Gastrocnemius medialis (tissue), 4 donors: ENCODE results near the gene SLC7A11. TPM values are rescaled to one million over a fixed set of nuclear protein-coding genes. Genes with fewer than 3 reads are reported as not detected.

Source experiments
- ATAC-seq, 2 donors: fragments of 150-250 bp; one replicate each; pipeline ENCODE4 v1.9.1; 2016
- DNase-seq, 2 donors: peaks; one replicate each; pipeline ENCODE4 v3.0.0-alpha.2; 2019
- H3K27ac ChIP-seq, 4 donors: fragments of 200-600 bp; sonication (generic); 1 replicate in 1 of 4; 2 replicates in 3 of 4; pipeline ENCODE4 v1.5.1; 2016 to 2018; ENCODE audit warnings: mild to moderate bottlenecking in 2 of 4, moderate library complexity in 1 of 4
- H3K27me3 ChIP-seq, 3 donors: fragments of 200-600 bp; sonication (generic) in 2 of 3; 1 replicate in 1 of 3; 2 replicates in 2 of 3; pipeline versions ENCODE4 v1.5.1 to v1.6.0; 2016 to 2019; ENCODE audit warnings: mild to moderate bottlenecking in 1 of 3, moderate library complexity in 1 of 3
- H3K36me3 ChIP-seq, 2 donors: fragments of 200-600 bp; sonication (generic) in 1 of 2; one replicate each; pipeline ENCODE4 v1.5.1; 2017 to 2018
- H3K4me1 ChIP-seq, 2 donors: fragments of 200-600 bp; sonication (generic) in 1 of 2; one replicate each; pipeline ENCODE4 v1.5.1; 2016 to 2017; ENCODE audit warnings: mild to moderate bottlenecking in 2 of 2
- H3K4me3 ChIP-seq, 4 donors: fragments of 200-600 bp; sonication (generic) in 3 of 4; 1 replicate in 1 of 4; 2 replicates in 3 of 4; pipeline ENCODE4 v1.5.1; 2016 to 2019; ENCODE audit warnings: mild to moderate bottlenecking in 2 of 4
- H3K9me3 ChIP-seq, 3 donors: fragments of 200-600 bp; sonication (generic) in 2 of 3; 1 replicate in 1 of 3; 2 replicates in 2 of 3; pipeline ENCODE4 v1.5.1; 2016 to 2019
- POLR2A ChIP-seq, 2 donors: fragments of 450-650 bp; IDR thresholded peaks; one replicate each; pipeline ENCODE4 v1.6.1; 2017; ENCODE audit warnings: antibody characterized with exemption in 2 of 2, mild to moderate bottlenecking in 2 of 2, moderate library complexity in 2 of 2
- in situ Hi-C, 4 donors: fragments of 200-750 bp; cut with MboI; loops; one replicate each; pipeline versions ENCODE4 v1.15.0 to v1.8.0; 2017; ENCODE audit warnings: low sequenced_read_pairs in 4 of 4
- intact Hi-C: fragments of 100-400 bp; cut with DNase I; formaldehyde crosslinking; loops from one replicate; pipeline ENCODE4 v1.15.1; 2023; ENCODE audit warnings: low total_unique reads
- total RNA-seq, 4 donors: library from RNA; depleted of rRNA; stranded (reverse); fragments of >200 nt; gene quantifications; one replicate each; pipeline versions ENCODE4 v1.1.0 to v1.2.3, GENCODE V29; 2016
- TF ChIP-seq, protein P1 (sequence below), 5 experiments: fragments of 450-650 bp in 3 of 5; fragments of 200-600 bp in 2 of 5; sonication (generic) in 2 of 5; IDR thresholded peaks in 4 of 5; conservative IDR thresholded peaks in 1 of 5; 1 replicate in 4 of 5; 2 replicates in 1 of 5; pipeline ENCODE4 v1.5.1; 2016 to 2019; ENCODE audit warnings: antibody characterized with exemption in 5 of 5, mild to moderate bottlenecking in 3 of 5, moderate library complexity in 3 of 5

The SLC7A11 gene
- total RNA-seq, 4 donors from 2014 or later = 0.10 to 0.11 TPM; not detected in 2

DNA sequence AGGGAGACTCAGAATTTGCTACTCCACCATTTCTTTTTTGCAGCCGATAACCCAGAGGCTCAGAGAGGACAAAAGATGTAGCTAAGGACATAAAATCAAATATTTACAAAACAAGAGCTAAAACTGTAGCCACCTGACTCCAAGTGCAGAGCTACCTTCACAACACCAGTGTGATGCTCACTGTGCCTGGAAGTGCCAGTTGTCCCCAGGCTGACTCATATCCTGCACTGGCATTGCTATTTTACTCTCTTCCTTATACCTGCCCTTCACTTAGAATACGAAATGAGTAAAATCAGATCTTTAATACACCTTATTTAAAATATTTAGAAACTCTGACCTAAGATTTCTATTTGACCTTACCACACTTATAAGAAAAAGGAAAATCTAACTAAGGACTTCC lies 39.5 kb downstream of the SLC7A11 start:
- DNase-seq (no peak), ATAC-seq (no peak)
- Histone ChIP-seq H3K9me3 (no peaks in the 10 kb centered on the region), H3K27ac (no peak overlapping the region), H3K4me3 (no peak overlapping the region), H3K36me3 (no peaks in the 10 kb centered on the region), H3K27me3 (no peaks in the 10 kb centered on the region), H3K4me1 (peaks cover 3 to 6% of the 10 kb centered on the region in 2 donors)
- in situ Hi-C loops (no loop called here), intact Hi-C loops (no loop called here)
- TF ChIP-seq, protein P1, sequence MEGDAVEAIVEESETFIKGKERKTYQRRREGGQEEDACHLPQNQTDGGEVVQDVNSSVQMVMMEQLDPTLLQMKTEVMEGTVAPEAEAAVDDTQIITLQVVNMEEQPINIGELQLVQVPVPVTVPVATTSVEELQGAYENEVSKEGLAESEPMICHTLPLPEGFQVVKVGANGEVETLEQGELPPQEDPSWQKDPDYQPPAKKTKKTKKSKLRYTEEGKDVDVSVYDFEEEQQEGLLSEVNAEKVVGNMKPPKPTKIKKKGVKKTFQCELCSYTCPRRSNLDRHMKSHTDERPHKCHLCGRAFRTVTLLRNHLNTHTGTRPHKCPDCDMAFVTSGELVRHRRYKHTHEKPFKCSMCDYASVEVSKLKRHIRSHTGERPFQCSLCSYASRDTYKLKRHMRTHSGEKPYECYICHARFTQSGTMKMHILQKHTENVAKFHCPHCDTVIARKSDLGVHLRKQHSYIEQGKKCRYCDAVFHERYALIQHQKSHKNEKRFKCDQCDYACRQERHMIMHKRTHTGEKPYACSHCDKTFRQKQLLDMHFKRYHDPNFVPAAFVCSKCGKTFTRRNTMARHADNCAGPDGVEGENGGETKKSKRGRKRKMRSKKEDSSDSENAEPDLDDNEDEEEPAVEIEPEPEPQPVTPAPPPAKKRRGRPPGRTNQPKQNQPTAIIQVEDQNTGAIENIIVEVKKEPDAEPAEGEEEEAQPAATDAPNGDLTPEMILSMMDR (IDR thresholded peaks at IDR 0.05 in 4 of 5, conservative IDR thresholded peaks at IDR 0.05 in 1 of 5) = no peak
- TF ChIP-seq POLR2A (IDR thresholded peaks at IDR 0.05) = no peak

DNA sequence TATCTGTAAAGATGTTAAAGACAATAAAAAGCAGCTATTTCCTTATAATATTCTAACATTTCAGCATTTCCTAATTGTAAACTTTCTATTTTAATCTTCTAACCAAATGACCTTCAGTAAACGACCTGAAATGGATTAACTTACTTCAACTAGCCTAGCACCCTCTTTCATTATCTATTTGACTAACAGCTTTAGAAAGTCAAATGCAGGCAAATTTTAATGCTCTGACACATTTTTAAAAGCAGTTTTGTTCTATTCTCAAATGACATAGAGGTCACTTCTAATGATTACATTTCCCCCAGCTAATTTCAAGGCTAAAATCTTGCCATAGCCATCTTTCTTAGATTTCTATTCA lies 41.9 kb downstream of the SLC7A11 start:
- no peaks in the 10 kb centered on the region for H3K27me3 ChIP-seq
- no peaks in the 10 kb centered on the region for H3K36me3 ChIP-seq
- intact Hi-C loops (no loop called here), in situ Hi-C loops (no loop called here)
- H3K4me3 ChIP-seq = no peak overlapping the region
- no peak for ATAC-seq
- no peak overlapping the region for H3K27ac ChIP-seq
- TF ChIP-seq POLR2A (IDR thresholded peaks at IDR 0.05) = no peak
- TF ChIP-seq, protein P1 (IDR thresholded peaks at IDR 0.05 in 4 of 5, conservative IDR thresholded peaks at IDR 0.05 in 1 of 5) = no peak
- H3K9me3 ChIP-seq = no peaks in the 10 kb centered on the region
- DNase-seq = no peak
- H3K4me1 ChIP-seq = peaks cover 3 to 6% of the 10 kb centered on the region in 2 donors

DNA sequence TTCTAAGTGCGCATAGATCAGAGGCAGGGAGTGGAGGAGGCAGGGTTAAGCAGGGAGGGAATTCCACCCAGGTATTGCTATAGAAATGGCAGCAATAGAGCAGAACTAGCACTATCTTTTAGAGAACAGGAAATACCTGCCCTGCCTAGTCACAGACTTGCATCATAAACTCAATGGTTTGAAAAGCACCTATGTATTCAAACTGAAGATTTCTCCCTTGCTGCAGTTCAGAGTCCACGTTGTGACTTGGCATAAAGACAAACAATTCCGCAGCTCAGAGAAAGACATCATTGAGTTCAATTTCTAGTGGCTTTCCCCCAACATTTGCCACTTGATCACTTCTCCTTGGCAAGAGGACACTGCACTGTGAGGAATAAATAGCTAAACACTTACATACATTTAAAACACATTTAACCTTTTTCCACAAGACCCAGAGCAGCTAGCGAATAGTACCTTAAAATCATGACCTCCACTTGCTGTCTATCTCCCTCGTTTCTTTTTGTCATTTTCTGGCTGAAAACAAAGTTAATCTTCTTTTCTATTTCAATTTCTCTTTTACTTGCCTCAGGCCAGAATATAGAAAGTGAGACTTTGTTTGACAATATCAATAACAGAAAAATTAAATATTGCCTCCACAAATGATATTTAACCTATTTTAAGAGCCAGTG lies 42.4 kb downstream of the SLC7A11 start:
- DNase-seq (no peak), ATAC-seq (no peak)
- TF ChIP-seq, protein P1 (IDR thresholded peaks at IDR 0.05 in 4 of 5, conservative IDR thresholded peaks at IDR 0.05 in 1 of 5) = no peak
- peaks cover 3 to 6% of the 10 kb centered on the region in 2 donors for H3K4me1 ChIP-seq
- H3K27me3 ChIP-seq = no peaks in the 10 kb centered on the region
- H3K4me3 ChIP-seq = no peak overlapping the region
- no peaks in the 10 kb centered on the region for H3K9me3 ChIP-seq
- intact Hi-C loops (no loop called here), in situ Hi-C loops (loop anchor here in 2 of 4 donors (25.0 kb wide), 3 partner anchors 162 to 488 kb away; no protein-coding TSS in a partner anchor)
- no peaks in the 10 kb centered on the region for H3K36me3 ChIP-seq
- H3K27ac ChIP-seq = no peak overlapping the region

DNA sequence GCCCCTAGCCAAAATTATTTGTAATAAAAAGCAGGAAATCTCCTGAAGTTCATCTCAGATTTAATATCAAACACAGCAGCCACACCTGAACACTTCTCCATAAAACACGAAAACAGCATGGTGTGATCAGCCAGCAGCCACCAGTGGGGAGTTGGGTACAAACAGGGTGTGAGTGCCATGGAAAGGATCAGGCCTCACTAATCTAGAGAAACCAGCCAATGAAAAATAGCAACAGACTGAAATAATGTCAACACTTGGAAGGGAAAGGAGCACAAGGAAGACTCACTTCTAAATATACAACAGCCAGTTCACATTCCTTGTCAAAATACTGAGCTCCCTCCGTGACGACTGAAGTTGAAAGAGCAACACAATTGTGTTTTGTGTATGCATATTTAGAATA lies 46.0 kb downstream of the SLC7A11 start:
- no peaks in the 10 kb centered on the region for H3K36me3 ChIP-seq
- in situ Hi-C loops (loop anchor here in 2 of 4 donors (25.0 kb wide), 3 partner anchors 159 to 491 kb away; no protein-coding TSS in a partner anchor), intact Hi-C loops (no loop called here)
- H3K4me1 ChIP-seq = peaks cover 3 to 6% of the 10 kb centered on the region in 2 donors
- H3K27me3 ChIP-seq = no peaks in the 10 kb centered on the region
- H3K9me3 ChIP-seq = no peaks in the 10 kb centered on the region
- ATAC-seq (no peak), DNase-seq (no peak)
- H3K27ac ChIP-seq = no peak overlapping the region
- H3K4me3 ChIP-seq = no peak overlapping the region
- TF ChIP-seq, protein P1 (IDR thresholded peaks at IDR 0.05 in 4 of 5, conservative IDR thresholded peaks at IDR 0.05 in 1 of 5) = no peak
- no peak for TF ChIP-seq POLR2A (IDR thresholded peaks at IDR 0.05)
